Spleen (tissue), 7 donors: ENCODE data around the gene TMEM151A.

ENCODE experiments used
- CTCF ChIP-seq, 11 experiments: fragments of 200-600 bp in 7 of 11; fragments of 450-650 bp in 4 of 11; sonication (generic) in 4 of 11; IDR thresholded peaks in 8 of 11; conservative IDR thresholded peaks in 3 of 11; 1 replicate in 7 of 11; 2 replicates in 4 of 11; pipeline versions ENCODE4 v1.4.0 to v1.8.0; 2016 to 2021; ENCODE audit warnings: antibody characterized with exemption in 11 of 11, inconsistent platforms in 4 of 11, mild to moderate bottlenecking in 1 of 11
- POLR2A ChIP-seq, 3 donors: fragments of 450-650 bp; IDR thresholded peaks; one replicate each; pipeline ENCODE4 v1.5.1; 2017; ENCODE audit warnings: antibody characterized with exemption in 3 of 3, mild to moderate bottlenecking in 1 of 3
- POLR2AphosphoS5 ChIP-seq, 3 donors: sonication (generic); formaldehyde crosslinking; IDR thresholded peaks; one replicate each; pipeline ENCODE4 v1.5.1; 2017; ENCODE audit warnings: antibody characterized with exemption in 3 of 3
- donor health status: DM: no; HTN: no; CAD: no; lungs with moderate emphysema.
- donor health status: DM: no; HTN: no; CAD: no.
- donor health status: DM: no; HTN: no; CAD: no.

GRCh38 chr11:66292543-66293332 lies 1.0 kb downstream of the TMEM151A start:
- TF ChIP-seq CTCF (IDR thresholded peaks at IDR 0.05 in 8 of 11, conservative IDR thresholded peaks at IDR 0.05 in 3 of 11) (no peak), POLR2A (IDR thresholded peaks at IDR 0.05) (no peak), POLR2AphosphoS5 (IDR thresholded peaks at IDR 0.05) (no peak)
